ENCODE measurements around the gene TC2N.
"Not testable (repeated sequence)": the region's sequence is repeated elsewhere in the genome, so short reads cannot be mapped to it uniquely, and the experiment has no call there.

Gene TC2N

DNA sequence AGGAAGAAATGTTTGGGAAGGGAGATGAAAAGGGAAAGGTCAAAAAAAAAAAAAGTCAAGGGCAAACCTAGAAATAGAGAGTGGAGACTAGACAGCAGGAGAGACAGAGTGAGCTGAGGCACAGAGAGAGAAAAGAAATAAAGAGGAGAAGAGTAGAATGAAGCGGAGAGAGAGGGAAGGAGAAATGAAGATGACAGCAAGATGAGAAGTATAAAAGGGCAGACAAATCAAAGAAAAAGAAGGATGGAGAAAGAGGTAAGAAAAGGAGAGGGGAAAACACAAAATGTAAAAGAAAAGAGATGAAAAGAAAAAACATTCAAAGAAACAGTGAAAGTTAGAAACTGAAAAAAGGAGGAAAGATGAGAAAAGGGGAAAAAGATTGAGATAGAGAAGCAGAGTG, 53.0 kb downstream of the TC2N start:
- no peak for DNase-seq (ENCODE audit: low spot score)
- no peak overlapping the region for H3K27ac ChIP-seq
- H3K4me3 ChIP-seq, result no peak overlapping the region
- TF ChIP-seq CTCF (IDR thresholded peaks at IDR 0.05), result no peak

- TF ChIP-seq CTCF (IDR thresholded peaks at IDR 0.05), result no peak
- DNase-seq (ENCODE audit: low spot score), result no peak
- no peak overlapping the region for H3K27ac ChIP-seq
- no peak overlapping the region for H3K4me3 ChIP-seq
Observed at GRCh38 chr14:91810699-91811098, 56.6 kb downstream of the TC2N start.

GRCh38 chr14:91806716-91807115, 60.6 kb downstream of the TC2N start:
- no peak overlapping the region for H3K27ac ChIP-seq
- no peak overlapping the region for H3K4me3 ChIP-seq
- TF ChIP-seq CTCF (IDR thresholded peaks at IDR 0.05), result no peak
- DNase-seq (ENCODE audit: low spot score), result no peak

DNA sequence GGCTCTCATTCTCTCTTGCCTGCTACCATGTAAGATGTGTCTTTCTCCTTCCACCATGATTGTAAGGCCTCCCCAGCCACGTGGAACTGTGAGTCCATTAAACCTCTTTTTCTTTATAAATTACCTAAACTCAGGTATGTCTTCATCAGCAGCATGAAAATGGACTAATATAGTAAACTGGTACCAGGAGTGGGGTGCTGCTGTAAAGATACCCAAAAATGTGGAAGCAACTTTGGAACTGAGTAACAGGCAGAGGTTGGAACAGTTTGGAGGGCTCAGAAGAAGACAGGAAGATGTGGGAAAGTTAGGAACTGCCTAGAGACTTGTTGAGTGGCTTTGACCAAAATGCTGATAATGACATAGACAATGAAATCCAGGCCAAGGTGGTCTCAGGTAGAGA, 61.2 kb downstream of the TC2N start:
- not testable (repeated sequence) for H3K27ac ChIP-seq; DNase-seq (ENCODE audit: low spot score); H3K4me3 ChIP-seq

- H3K27ac ChIP-seq, result no peak overlapping the region
- no peak for TF ChIP-seq CTCF (IDR thresholded peaks at IDR 0.05)
- H3K4me3 ChIP-seq, result no peak overlapping the region
- DNase-seq (ENCODE audit: low spot score), result no peak
Observed at GRCh38 chr14:91805659-91806058, 61.7 kb downstream of the TC2N start.

GRCh38 chr14:91801358-91801757, 66.0 kb downstream of the TC2N start:
- no peak for TF ChIP-seq CTCF (IDR thresholded peaks at IDR 0.05)
- no peak overlapping the region for H3K27ac ChIP-seq
- H3K4me3 ChIP-seq, result no peak overlapping the region
- no peak for DNase-seq (ENCODE audit: low spot score)

DNA sequence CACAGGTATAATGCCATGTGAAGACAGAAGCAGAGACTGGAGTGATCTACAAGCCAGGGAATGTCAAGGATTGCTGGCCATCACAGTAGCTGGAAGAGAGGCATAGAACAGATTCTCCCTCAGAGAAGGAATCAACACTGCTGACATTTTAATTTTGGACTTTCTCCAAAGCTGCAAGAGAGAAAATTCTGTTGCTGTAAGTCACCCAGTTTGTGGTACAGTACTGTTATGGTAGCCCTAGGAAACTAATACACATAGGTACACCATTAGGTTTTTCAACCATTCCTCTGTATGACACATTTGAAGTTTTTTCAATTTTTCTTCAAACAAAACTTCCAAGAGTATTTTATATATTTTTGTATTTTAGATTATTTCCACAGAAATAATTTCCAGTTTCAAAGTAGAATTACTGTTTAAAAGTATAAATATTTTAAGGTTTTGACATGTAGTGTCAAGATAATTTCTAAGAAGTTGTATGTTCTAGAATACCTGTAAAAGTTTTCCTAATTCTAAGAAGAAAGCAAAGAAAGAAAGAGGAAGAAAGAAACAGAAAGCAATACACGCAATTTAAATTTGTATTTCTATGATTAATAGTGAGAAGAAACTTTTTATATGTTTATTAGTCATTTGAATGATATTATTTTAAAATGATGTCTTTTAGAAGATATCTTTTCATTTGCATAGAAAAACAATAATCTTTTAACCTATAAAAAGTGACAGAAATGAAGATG, 70.6 kb downstream of the TC2N start:
- Histone ChIP-seq H3K27ac (no peak overlapping the region), H3K4me3 (no peak overlapping the region)
- TF ChIP-seq CTCF (IDR thresholded peaks at IDR 0.05), result no peak
- DNase-seq (ENCODE audit: low spot score), result no peak

Data from coronary artery (tissue), 2 donors.